WERI-Rb-1 (cell line): ENCODE results near the gene CBX8.

Experiments
- DNase-seq: peaks from one replicate; pipeline ENCODE4 v3.0.0-alpha.2; 2020
- H3K27ac ChIP-seq: fragments of 250-450 bp; sonication (Bioruptor Pico); 2 replicates; pipeline ENCODE4 v1.5.1; 2020; ENCODE audit warnings: mild to moderate bottlenecking, moderate library complexity
- H3K27me3 ChIP-seq: fragments of 250-450 bp; sonication (Bioruptor Pico); 2 replicates; pipeline ENCODE4 v1.5.1; 2021; ENCODE audit warnings: mild to moderate bottlenecking, low read depth, moderate library complexity; ENCODE audit not compliant: insufficient read depth, severe bottlenecking
- H3K36me3 ChIP-seq: fragments of 250-450 bp; sonication (Bioruptor Pico); 2 replicates; pipeline ENCODE4 v1.5.1; 2020; ENCODE audit warnings: mild to moderate bottlenecking, moderate library complexity
- H3K4me3 ChIP-seq: 2 replicates; pipeline ENCODE4 v1.5.1; 2011; ENCODE audit warnings: low read depth, mild to moderate bottlenecking, control low read depth, low read length
- H3K9me3 ChIP-seq: fragments of 250-450 bp; sonication (Bioruptor Pico); 2 replicates; pipeline ENCODE4 v1.5.1; 2021; ENCODE audit warnings: mild to moderate bottlenecking, moderate library complexity; ENCODE audit not compliant: severe bottlenecking
- CTCF ChIP-seq: IDR thresholded peaks from 2 replicates; pipeline ENCODE4 v1.5.1; 2011; ENCODE audit warnings: low read depth, mild to moderate bottlenecking, control low read depth, inconsistent platforms, low read length

The CBX8 gene

GRCh38 chr17:79835953-79836509 lies 39.2 kb upstream of the CBX8 start:
- Histone ChIP-seq H3K4me3 (no peak overlapping the region), H3K9me3 (peaks cover 3% of the 10 kb centered on the region), H3K27me3 (peaks cover 12% of the 10 kb centered on the region), H3K27ac (no peak overlapping the region; the same call in 1 of the 2 replicates), H3K36me3 (peaks cover 49% of the 10 kb centered on the region)
- peak; percentile 70 for DNase-seq
- TF ChIP-seq CTCF: no peak

- TF ChIP-seq CTCF: 0 out of 2 replicates have a peak, but pooled peaks have one; percentile 4
- no peak for DNase-seq
- Histone ChIP-seq H3K36me3 (peaks cover 49% of the 10 kb centered on the region), H3K27me3 (peaks cover 8% of the 10 kb centered on the region), H3K4me3 (no peak overlapping the region), H3K9me3 (peaks cover under 1% of the 10 kb centered on the region), H3K27ac (no peak overlapping the region)
Observed at GRCh38 chr17:79835470-79835899, 38.6 kb upstream of the CBX8 start.

GRCh38 chr17:79834565-79835469 lies 37.9 kb upstream of the CBX8 start:
- Histone ChIP-seq H3K9me3 (no peaks in the 10 kb centered on the region), H3K4me3 (no peak overlapping the region), H3K27me3 (peaks cover 3% of the 10 kb centered on the region), H3K36me3 (peaks cover 49% of the 10 kb centered on the region), H3K27ac (no peak overlapping the region)
- TF ChIP-seq CTCF: peak; percentile 90
- peak; percentile 63 for DNase-seq

GRCh38 chr17:79833744-79834564 lies 37.1 kb upstream of the CBX8 start:
- H3K27ac ChIP-seq: no peak overlapping the region
- H3K27me3 ChIP-seq: no peaks in the 10 kb centered on the region
- no peaks in the 10 kb centered on the region for H3K9me3 ChIP-seq
- no peak for TF ChIP-seq CTCF
- no peak overlapping the region for H3K4me3 ChIP-seq
- peaks cover 49% of the 10 kb centered on the region for H3K36me3 ChIP-seq
- DNase-seq: no peak

GRCh38 chr17:79833110-79833450 lies 36.2 kb upstream of the CBX8 start:
- no peak overlapping the region for H3K27ac ChIP-seq

More at GRCh38 chr17:79833110-79833450, 36.2 kb upstream of the CBX8 start:
- peaks cover 49% of the 10 kb centered on the region for H3K36me3 ChIP-seq
- H3K27me3 ChIP-seq: no peaks in the 10 kb centered on the region
- TF ChIP-seq CTCF: no peak
- DNase-seq: no peak
- no peaks in the 10 kb centered on the region for H3K9me3 ChIP-seq
- no peak overlapping the region for H3K4me3 ChIP-seq
